Keratinocyte (primary cell): Measurements from ENCODE around the gene DCDC2. TPM values are rescaled to one million over a fixed set of nuclear protein-coding genes. Genes with fewer than 3 reads are reported as not detected.

Experiments used
- DNase-seq: peaks from one replicate; pipeline ENCODE4 v3.0.0-alpha.2; 2011; ENCODE audit warnings: low read depth, missing footprints, low spot score
- FAIRE-seq: peaks from 2 replicates; lab custom pipeline; 2011; peaks lifted over from hg19 to GRCh38; lab: Jason Lieb, UNC
- H2AFZ ChIP-seq: 2 replicates; pipeline ENCODE4 v1.6.0; 2012; ENCODE audit warnings: low read length, control low read depth, inconsistent platforms; ENCODE audit not compliant: control insufficient read depth
- H3K27ac ChIP-seq: 2 replicates; pipeline ENCODE4 v1.5.1; 2011; ENCODE audit warnings: low read length; ENCODE audit not compliant: control insufficient read depth, insufficient read depth
- H3K27me3 ChIP-seq: 3 replicates; pipeline ENCODE4 v1.6.0; 2011; ENCODE audit warnings: low read length; ENCODE audit not compliant: control insufficient read depth, insufficient read depth; ENCODE audit errors: extremely low read depth
- H3K36me3 ChIP-seq, 2 experiments: 2 replicates in 1 of 2; 3 replicates in 1 of 2; pipeline ENCODE4 v1.5.1; 2011; ENCODE audit warnings: low read length in 2 of 2, mild to moderate bottlenecking in 1 of 2; ENCODE audit not compliant: control insufficient read depth in 2 of 2, insufficient read depth in 2 of 2; ENCODE audit errors: extremely low read depth in 1 of 2
- H3K4me1 ChIP-seq: 3 replicates; pipeline ENCODE4 v1.5.1; 2011; ENCODE audit warnings: low read length; ENCODE audit not compliant: control insufficient read depth, insufficient read depth; ENCODE audit errors: extremely low read depth
- H3K4me2 ChIP-seq: 3 replicates; pipeline ENCODE4 v1.6.0; 2011; ENCODE audit warnings: low read depth, low read length; ENCODE audit not compliant: control insufficient read depth, insufficient read depth; ENCODE audit errors: extremely low read depth
- H3K4me3 ChIP-seq, 3 experiments: fragments of 200-600 bp in 1 of 3; sonication (generic) in 1 of 3; 2 replicates in 2 of 3; 3 replicates in 1 of 3; pipeline ENCODE4 v1.5.1; 2011 to 2016; ENCODE audit warnings: low read length in 3 of 3, mild to moderate bottlenecking in 3 of 3, control low read depth in 2 of 3, inconsistent platforms in 1 of 3, low read depth in 1 of 3, mixed read lengths in 1 of 3, mixed run types in 1 of 3, moderate library complexity in 1 of 3; ENCODE audit not compliant: control insufficient read depth in 2 of 3, insufficient read depth in 2 of 3; ENCODE audit errors: extremely low read depth in 1 of 3
- H3K79me2 ChIP-seq: 2 replicates; pipeline ENCODE4 v1.6.0; 2012; ENCODE audit warnings: low read length; ENCODE audit not compliant: control insufficient read depth, insufficient read depth
- H3K9ac ChIP-seq: 3 replicates; pipeline ENCODE4 v1.6.0; 2011; ENCODE audit warnings: low read length; ENCODE audit not compliant: control insufficient read depth, insufficient read depth; ENCODE audit errors: extremely low read depth
- H3K9me1 ChIP-seq: 3 replicates; pipeline ENCODE4 v1.6.0; 2011; ENCODE audit warnings: low read length; ENCODE audit not compliant: control insufficient read depth, insufficient read depth; ENCODE audit errors: extremely low read depth
- H3K9me3 ChIP-seq: 2 replicates; pipeline ENCODE4 v1.5.1; 2012; ENCODE audit warnings: low read depth, low read length; ENCODE audit not compliant: control insufficient read depth
- H4K20me1 ChIP-seq: 3 replicates; pipeline ENCODE4 v1.6.0; 2011; ENCODE audit warnings: low read length; ENCODE audit not compliant: control insufficient read depth, insufficient read depth; ENCODE audit errors: extremely low read depth
- CTCF ChIP-seq, 3 experiments: IDR thresholded peaks in 1 of 3; conservative IDR thresholded peaks in 1 of 3; optimal IDR thresholded peaks in 1 of 3; 2 replicates in 2 of 3; 3 replicates in 1 of 3; pipeline versions ENCODE3 to v1.5.1; 2011; ENCODE audit warnings: low read length in 3 of 3, mild to moderate bottlenecking in 3 of 3, moderate library complexity in 2 of 3, control low read depth in 1 of 3, inconsistent platforms in 1 of 3; ENCODE audit not compliant: insufficient read depth in 2 of 3; ENCODE audit errors: extremely low read depth in 1 of 3
- EZH2 ChIP-seq: IDR thresholded peaks from one replicate; pipeline ENCODE4 v1.6.1; 2012; ENCODE audit warnings: inconsistent platforms, mild to moderate bottlenecking, low read length, moderate library complexity
- dilution Hi-C: fragments of 300-500 bp; cut with MboI; formaldehyde crosslinking; loops from one replicate; pipeline ENCODE4 v1.7.0; 2020; ENCODE audit warnings: low sequenced_read_pairs; ENCODE audit not compliant: extremely low pct_ligation_motif_present
- polyA plus RNA-seq, 5 experiments: library from polyadenylated mRNA; depleted of rRNA in 3 of 5; stranded (reverse) in 3 of 5; stranded (forward) in 1 of 5; unstranded in 1 of 5; fragments of >200 nt; gene quantifications; 1 replicate in 1 of 5; 2 replicates in 3 of 5; 3 replicates in 1 of 5; pipeline versions ENCODE4 v1.2.1 to v1.2.3, GENCODE V29; 2011 to 2012; ENCODE audit warnings: missing spikeins in 2 of 5, low read depth in 1 of 5, low replicate concordance in 1 of 5

Gene DCDC2
- polyA plus RNA-seq, 1 donor (not counting 4 experiments of a cell fraction or from before 2014, with no cell fraction given), result 0.10 TPM

- no peak overlapping the region for H3K27ac ChIP-seq
- no peaks in the 10 kb centered on the region for H3K9me3 ChIP-seq
- no peaks in the 10 kb centered on the region for H3K79me2 ChIP-seq
- dilution Hi-C loops, result no loop called here
- H3K27me3 ChIP-seq, result no peaks in the 10 kb centered on the region
- H3K4me1 ChIP-seq, result no peaks in the 10 kb centered on the region
- H3K4me2 ChIP-seq, result no peak overlapping the region
- H3K9me1 ChIP-seq, result no peaks in the 10 kb centered on the region
- no peak overlapping the region for H3K9ac ChIP-seq
- DNase-seq (no peak), FAIRE-seq (no peak)
- H2AFZ ChIP-seq, result no peak overlapping the region
- H4K20me1 ChIP-seq, result no peaks in the 10 kb centered on the region
- H3K4me3 ChIP-seq, result no peak overlapping the region
- TF ChIP-seq EZH2 (no peak), CTCF (optimal IDR thresholded peaks at IDR 0.05 in 1 of 3, IDR thresholded peaks at IDR 0.05 in 1 of 3, conservative IDR thresholded peaks at IDR 0.05 in 1 of 3; ENCODE audit: extremely low read depth in 1 of 3, insufficient read depth in 2 of 3, low read length in 3 of 3) (no peak)
- H3K36me3 ChIP-seq, result no peaks in the 10 kb centered on the region
These were observed 142.9 kb downstream of the DCDC2 start for GRCh38 chr6:24214984-24215383.

GRCh38 chr6:24207413-24207812 is 150.4 kb downstream of the DCDC2 start:
- no peak for DNase-seq
- H3K4me2 ChIP-seq, result no peak overlapping the region
- no peak overlapping the region for H3K9ac ChIP-seq
- H3K4me1 ChIP-seq, result no peaks in the 10 kb centered on the region
- FAIRE-seq, result no peak
- no peak overlapping the region for H3K4me3 ChIP-seq
- TF ChIP-seq EZH2 (no peak), CTCF (optimal IDR thresholded peaks at IDR 0.05 in 1 of 3, IDR thresholded peaks at IDR 0.05 in 1 of 3, conservative IDR thresholded peaks at IDR 0.05 in 1 of 3; ENCODE audit: extremely low read depth in 1 of 3, insufficient read depth in 2 of 3, low read length in 3 of 3) (no peak)
- H3K27me3 ChIP-seq, result no peaks in the 10 kb centered on the region
- no peaks in the 10 kb centered on the region for H3K36me3 ChIP-seq
- no peaks in the 10 kb centered on the region for H4K20me1 ChIP-seq
- no peaks in the 10 kb centered on the region for H3K79me2 ChIP-seq
- no peak overlapping the region for H3K27ac ChIP-seq
- dilution Hi-C loops, result no loop called here
- no peaks in the 10 kb centered on the region for H3K9me3 ChIP-seq
- no peaks in the 10 kb centered on the region for H3K9me1 ChIP-seq
- no peak overlapping the region for H2AFZ ChIP-seq
